G401 (cell line): ENCODE data around the gene TULP4. TPM values are rescaled to one million over a fixed set of nuclear protein-coding genes. Genes with fewer than 3 reads are reported as not detected.
"Not testable (repeated sequence)": the region's sequence is repeated elsewhere in the genome, so short reads cannot be mapped to it uniquely, and the experiment has no call there.

Experiments
- DNase-seq: peaks from one replicate; pipeline ENCODE4 v3.0.0-alpha.2; 2015; ENCODE audit warnings: low spot score
- in situ Hi-C: cut with HindIII; loops from 2 replicates; pipeline ENCODE4 v1.10.0; 2016; ENCODE audit warnings: low sequenced_read_pairs, mixed read lengths
- total RNA-seq: library from RNA; depleted of rRNA; stranded (reverse); fragments of >200 nt; shearing (Covaris generic); gene quantifications from 2 replicates; pipeline ENCODE4 v1.2.3, GENCODE V29; 2014

The TULP4 gene
- total RNA-seq, 1 experiment from 2014 or later, result 68.5 TPM

GRCh38 chr6:158290659-158291058 lies 21.6 kb upstream of the TULP4 start:
- no peak for DNase-seq
- in situ Hi-C loops, result no loop called here

- DNase-seq, result no peak
- in situ Hi-C loops, result no loop called here
Measured at GRCh38 chr6:158292016-158292415, 20.2 kb upstream of the TULP4 start.

GRCh38 chr6:158293122-158293521 lies 19.1 kb upstream of the TULP4 start:
- DNase-seq, result no peak
- in situ Hi-C loops, result no loop called here

- in situ Hi-C loops, DNase-seq: not testable (repeated sequence)
Measured at GRCh38 chr6:158295976-158296853, 16.1 kb upstream of the TULP4 start.

- in situ Hi-C loops, DNase-seq: not testable (repeated sequence)
Measured at GRCh38 chr6:158296854-158297324, 15.4 kb upstream of the TULP4 start.

GRCh38 chr6:158297657-158298056 lies 14.6 kb upstream of the TULP4 start:
- in situ Hi-C loops, DNase-seq: not testable (repeated sequence)

GRCh38 chr6:158300306-158301143 lies 11.7 kb upstream of the TULP4 start:
- in situ Hi-C loops, result not testable (repeated sequence)
- peak; percentile 86 for DNase-seq

GRCh38 chr6:158301561-158301960 lies 10.7 kb upstream of the TULP4 start:
- in situ Hi-C loops, DNase-seq: not testable (repeated sequence)

- in situ Hi-C loops, DNase-seq: not testable (repeated sequence)
Measured at GRCh38 chr6:158302195-158302796, 10.0 kb upstream of the TULP4 start.

- in situ Hi-C loops, result no loop called here
Measured at GRCh38 chr6:158303210-158303731, 9.0 kb upstream of the TULP4 start.

GRCh38 chr6:158304254-158304653 lies 8.0 kb upstream of the TULP4 start:
- in situ Hi-C loops, result no loop called here
- DNase-seq, result no peak

More at GRCh38 chr6:158303210-158303731, 9.0 kb upstream of the TULP4 start:
- no peak for DNase-seq

- in situ Hi-C loops, result no loop called here
- DNase-seq, result no peak
Measured at GRCh38 chr6:158309814-158310213, 2.5 kb upstream of the TULP4 start.

GRCh38 chr6:158311193-158311592 lies 1.1 kb upstream of the TULP4 start:
- in situ Hi-C loops, result no loop called here

GRCh38 chr6:158311626-158312025 lies 639 bp upstream of the TULP4 start:
- in situ Hi-C loops, result no loop called here
- no peak for DNase-seq

More at GRCh38 chr6:158311193-158311592, 1.1 kb upstream of the TULP4 start:
- no peak for DNase-seq

- no peak for DNase-seq
- in situ Hi-C loops, result no loop called here
Measured at GRCh38 chr6:158312672-158313397, 570 bp downstream of the TULP4 start.

- in situ Hi-C loops, result no loop called here
- no peak for DNase-seq
Measured at GRCh38 chr6:158313989-158314388, 1.7 kb downstream of the TULP4 start.

GRCh38 chr6:158314737-158315136 lies 2.5 kb downstream of the TULP4 start:
- in situ Hi-C loops, result no loop called here
- no peak for DNase-seq

- in situ Hi-C loops, result no loop called here
- no peak for DNase-seq
Measured at GRCh38 chr6:158316022-158316421, 3.8 kb downstream of the TULP4 start.

GRCh38 chr6:158321960-158322359 lies 9.7 kb downstream of the TULP4 start:
- in situ Hi-C loops, result no loop called here
- DNase-seq, result no peak
